ENCODE measurements around the gene RGS12. TPM values are rescaled to one million over a fixed set of nuclear protein-coding genes. Genes with fewer than 3 reads are reported as not detected.

RGS12 gene
- 1 to 10 TPM; 2.3 to 3.0 (median 2.5) TPM for total RNA-seq

- Mint-ChIP-seq H3K4me1 (ENCODE audit: low read depth) (peaks cover 11% of the 10 kb centered on the region), H3K9me3 (peaks cover 3% of the 10 kb centered on the region), H3K4me3 (peak within 1 kb of the TSS; percentile 87), H3K36me3 (ENCODE audit: insufficient read depth) (no peaks in the 10 kb centered on the region), H3K27me3 (ENCODE audit: low read depth) (peaks cover 7% of the 10 kb centered on the region)
- DNase-seq (peak; percentile 83), ATAC-seq (peak; percentile 93 to 95)
These were observed at the start of gene RGS12 for GRCh38 chr4:3292571-3293400. Gene RGS12, plus strand, starts transcription at chr4:3293021. Its CDS starts 23,150 bp downstream, at chr4:3316171.

GRCh38 chr4:3243136-3243780 lies 49.6 kb upstream of the RGS12 start:
- DNase-seq (no peak), ATAC-seq (no peak)
- Mint-ChIP-seq H3K27me3 (ENCODE audit: low read depth) (no peaks in the 10 kb centered on the region), H3K36me3 (ENCODE audit: insufficient read depth) (peaks cover 7% of the 10 kb centered on the region), H3K4me1 (ENCODE audit: low read depth) (peaks cover 11% of the 10 kb centered on the region), H3K4me3 (no peak overlapping the region), H3K9me3 (no peaks in the 10 kb centered on the region)

- Mint-ChIP-seq H3K36me3 (ENCODE audit: insufficient read depth) (peaks cover 5% of the 10 kb centered on the region), H3K4me1 (ENCODE audit: low read depth) (peaks cover 11% of the 10 kb centered on the region), H3K9me3 (no peaks in the 10 kb centered on the region), H3K4me3 (no peak overlapping the region), H3K27me3 (ENCODE audit: low read depth) (no peaks in the 10 kb centered on the region)
- ATAC-seq (no peak), DNase-seq (no peak)
These were observed 48.8 kb upstream of the RGS12 start for GRCh38 chr4:3244002-3244401.

- peaks cover 11% of the 10 kb centered on the region for H3K4me1 Mint-ChIP-seq (ENCODE audit: low read depth)
- H3K36me3 Mint-ChIP-seq (ENCODE audit: insufficient read depth), result peaks cover 3% of the 10 kb centered on the region
- H3K9me3 Mint-ChIP-seq, result no peaks in the 10 kb centered on the region
- H3K4me3 Mint-ChIP-seq, result no peak overlapping the region
- ATAC-seq (no peak), DNase-seq (no peak)
- H3K27me3 Mint-ChIP-seq (ENCODE audit: low read depth), result no peaks in the 10 kb centered on the region
These were observed 48.1 kb upstream of the RGS12 start for GRCh38 chr4:3244747-3245146.

GRCh38 chr4:3245676-3246075 lies 47.1 kb upstream of the RGS12 start:
- no peak for DNase-seq
- Mint-ChIP-seq H3K9me3 (no peaks in the 10 kb centered on the region), H3K36me3 (ENCODE audit: insufficient read depth) (peaks cover under 1% of the 10 kb centered on the region), H3K4me3 (no peak overlapping the region), H3K27me3 (ENCODE audit: low read depth) (no peaks in the 10 kb centered on the region), H3K4me1 (ENCODE audit: low read depth) (peaks cover 11% of the 10 kb centered on the region)
- ATAC-seq, result no peak

GRCh38 chr4:3246458-3247398 lies 46.1 kb upstream of the RGS12 start:
- no peak overlapping the region for H3K4me3 Mint-ChIP-seq
- H3K27me3 Mint-ChIP-seq (ENCODE audit: low read depth), result no peaks in the 10 kb centered on the region
- no peaks in the 10 kb centered on the region for H3K36me3 Mint-ChIP-seq (ENCODE audit: insufficient read depth)
- no peak for ATAC-seq
- no peaks in the 10 kb centered on the region for H3K9me3 Mint-ChIP-seq
- H3K4me1 Mint-ChIP-seq (ENCODE audit: low read depth), result peaks cover 11% of the 10 kb centered on the region
- DNase-seq, result no peak

- H3K9me3 Mint-ChIP-seq, result no peaks in the 10 kb centered on the region
- no peaks in the 10 kb centered on the region for H3K27me3 Mint-ChIP-seq (ENCODE audit: low read depth)
- H3K36me3 Mint-ChIP-seq (ENCODE audit: insufficient read depth), result no peaks in the 10 kb centered on the region
- peaks cover 6% of the 10 kb centered on the region for H3K4me1 Mint-ChIP-seq (ENCODE audit: low read depth)
- DNase-seq (no peak), ATAC-seq (no peak)
- H3K4me3 Mint-ChIP-seq, result no peak overlapping the region
These were observed 45.2 kb upstream of the RGS12 start for GRCh38 chr4:3247399-3248177.

- ATAC-seq (no peak), DNase-seq (no peak)
- Mint-ChIP-seq H3K9me3 (no peaks in the 10 kb centered on the region), H3K27me3 (ENCODE audit: low read depth) (no peaks in the 10 kb centered on the region), H3K4me1 (ENCODE audit: low read depth) (peaks cover under 1% of the 10 kb centered on the region), H3K36me3 (ENCODE audit: insufficient read depth) (no peaks in the 10 kb centered on the region), H3K4me3 (no peak overlapping the region)
These were observed 44.7 kb upstream of the RGS12 start for GRCh38 chr4:3248178-3248480.

- Mint-ChIP-seq H3K4me1 (ENCODE audit: low read depth) (no peaks in the 10 kb centered on the region), H3K9me3 (no peaks in the 10 kb centered on the region), H3K36me3 (ENCODE audit: insufficient read depth) (no peaks in the 10 kb centered on the region), H3K4me3 (no peak within 1 kb of the TSS), H3K27me3 (ENCODE audit: low read depth) (no peaks in the 10 kb centered on the region)
- no peak for ATAC-seq
- DNase-seq, result no peak
These were observed 43.8 kb upstream of the RGS12 start, which contains the start of gene MSANTD1 for GRCh38 chr4:3248811-3249661. Gene MSANTD1, plus strand, starts transcription at chr4:3249159. Its CDS starts 64 bp downstream, at chr4:3249223.

GRCh38 chr4:3249711-3250437 lies 42.9 kb upstream of the RGS12 start:
- ATAC-seq (no peak), DNase-seq (no peak)
- no peaks in the 10 kb centered on the region for H3K9me3 Mint-ChIP-seq
- no peaks in the 10 kb centered on the region for H3K4me1 Mint-ChIP-seq (ENCODE audit: low read depth)
- no peak overlapping the region for H3K4me3 Mint-ChIP-seq
- H3K36me3 Mint-ChIP-seq (ENCODE audit: insufficient read depth), result no peaks in the 10 kb centered on the region
- H3K27me3 Mint-ChIP-seq (ENCODE audit: low read depth), result no peaks in the 10 kb centered on the region

- DNase-seq (no peak), ATAC-seq (no peak)
- Mint-ChIP-seq H3K27me3 (ENCODE audit: low read depth) (no peaks in the 10 kb centered on the region), H3K4me3 (no peak overlapping the region), H3K9me3 (no peaks in the 10 kb centered on the region), H3K4me1 (ENCODE audit: low read depth) (no peaks in the 10 kb centered on the region), H3K36me3 (ENCODE audit: insufficient read depth) (no peaks in the 10 kb centered on the region)
These were observed 42.3 kb upstream of the RGS12 start for GRCh38 chr4:3250438-3250955.

GRCh38 chr4:3250956-3251690 lies 41.7 kb upstream of the RGS12 start:
- Mint-ChIP-seq H3K36me3 (ENCODE audit: insufficient read depth) (no peaks in the 10 kb centered on the region), H3K4me3 (no peak overlapping the region), H3K9me3 (no peaks in the 10 kb centered on the region), H3K27me3 (ENCODE audit: low read depth) (no peaks in the 10 kb centered on the region), H3K4me1 (ENCODE audit: low read depth) (no peaks in the 10 kb centered on the region)
- ATAC-seq (no peak), DNase-seq (no peak)
